K562 (cell line): ENCODE results near the gene NCOA1. TPM values are rescaled to one million over a fixed set of nuclear protein-coding genes. Genes with fewer than 3 reads are reported as not detected.

Experiments
- CBFA2T3 ChIP-seq: fragments of 450-650 bp; IDR thresholded peaks from 2 replicates; pipeline ENCODE4 v1.6.1; 2017
- FOSL1 ChIP-seq: fragments of 200-800 bp; sonication (Bioruptor generic); conservative IDR thresholded peaks from 2 replicates; pipeline ENCODE4 v1.6.1; 2016; ENCODE audit warnings: missing genetic modification characterization, missing compliant biosample characterization
- JUND ChIP-seq, 2 experiments: IDR thresholded peaks; 2 replicates in 1 of 2; 3 replicates in 1 of 2; pipeline ENCODE4 v1.6.1; 2011; ENCODE audit warnings: borderline replicate concordance in 2 of 2, low read depth in 2 of 2, low read length in 2 of 2, improper control_type of control experiment in 1 of 2, missing biosample characterization in 1 of 2, missing genetic modification characterization in 1 of 2, missing genetic modification reagents in 1 of 2
- KDM2B ChIP-seq: fragments of 250-450 bp; sonication (Bioruptor Pico); IDR thresholded peaks from 2 replicates; pipeline ENCODE4 v1.8.0; 2021; ENCODE audit warnings: mild to moderate bottlenecking, moderate library complexity
- MGA ChIP-seq: fragments of 450-650 bp; IDR thresholded peaks from 2 replicates; pipeline ENCODE4 v1.6.1; 2016; ENCODE audit warnings: mild to moderate bottlenecking, moderate library complexity
- STAT5A ChIP-seq: IDR thresholded peaks from 2 replicates; pipeline ENCODE4 v1.6.1; 2012; ENCODE audit warnings: low read length, inconsistent platforms, borderline replicate concordance
- TAL1 ChIP-seq: fragments of 450-650 bp; IDR thresholded peaks from 2 replicates; pipeline ENCODE4 v1.6.1; 2016; ENCODE audit warnings: mild to moderate bottlenecking
- TCF3 ChIP-seq: sonication (generic); formaldehyde crosslinking; IDR thresholded peaks from 2 replicates; pipeline ENCODE4 v1.4.0; 2020; ENCODE audit warnings: mild to moderate bottlenecking, missing genetic modification reagents
- TEAD4 ChIP-seq, 2 experiments: sonication (generic) in 1 of 2; formaldehyde crosslinking in 1 of 2; IDR thresholded peaks; 2 replicates each; pipeline versions ENCODE4 v1.6.1 to v1.8.0; 2012 to 2022; ENCODE audit warnings: borderline replicate concordance in 1 of 2, inconsistent platforms in 1 of 2, low read length in 1 of 2, mild to moderate bottlenecking in 1 of 2, missing genetic modification reagents in 1 of 2
- TRIM24 ChIP-seq, 2 experiments: fragments of 450-650 bp; IDR thresholded peaks; 2 replicates each; pipeline ENCODE4 v1.6.1; 2016
- ZBTB11 ChIP-seq, 3 experiments: fragments of 200-800 bp in 1 of 3; fragments of 250-450 bp in 1 of 3; fragments of 450-650 bp in 1 of 3; sonication (Bioruptor Pico) in 1 of 3; sonication (Bioruptor generic) in 1 of 3; formaldehyde crosslinking in 1 of 3; IDR thresholded peaks; 2 replicates each; pipeline versions ENCODE4 v1.6.1 to v1.8.0; 2016 to 2022; ENCODE audit warnings: mild to moderate bottlenecking in 2 of 3, missing genetic modification characterization in 2 of 3, missing compliant biosample characterization in 1 of 3, moderate library complexity in 1 of 3
- ZNF561 ChIP-seq: fragments of 450-650 bp; formaldehyde crosslinking; conservative IDR thresholded peaks from 2 replicates; pipeline ENCODE4 v1.4.0; 2020; ENCODE audit warnings: mild to moderate bottlenecking, moderate library complexity
- ZSCAN29 ChIP-seq: fragments of 450-650 bp; IDR thresholded peaks from 2 replicates; pipeline ENCODE4 v1.6.1; 2017
- polyA plus RNA-seq, 8 experiments: library from polyadenylated mRNA; depleted of rRNA in 4 of 8; stranded (reverse) in 5 of 8; unstranded in 3 of 8; fragments of >200 nt; fragmentation: Nextera tagmentation in 2 of 8; fragmentation: Illumina TruSeq in 1 of 8; extraction: Ambion mirVana in 2 of 8; extraction: Trizol in 1 of 8; gene quantifications; 2 replicates each; pipeline versions ENCODE4 v1.2.1 to v1.2.3, GENCODE V29; 2011 to 2014; ENCODE audit warnings: inconsistent platforms in 1 of 8, missing spikeins in 1 of 8
- total RNA-seq, 7 experiments: library from RNA; depleted of rRNA in 6 of 7; stranded (reverse); fragments of >200 nt in 6 of 7; fragmentation: Illumina TruSeq in 2 of 7; extraction: Trizol in 2 of 7; gene quantifications; 2 replicates each; pipeline versions ENCODE4 v1.2.1 to v1.2.3, GENCODE V29; 2011 to 2021; ENCODE audit warnings: low replicate concordance in 1 of 7

The NCOA1 gene
- total and polyA plus RNA-seq, 9 of the 15 experiments (the other 6 are each of a cell fraction or from before 2014, with no cell fraction given): 4.9 to 25.7 (median 17.0) TPM

GRCh38 chr2:24797644-24798043 lies 306.6 kb downstream of the NCOA1 start (continued):
- TF ChIP-seq ZBTB11 (CRISPR knock-in tag; IDR thresholded peaks at IDR 0.05) (no peak), STAT5A (peak; percentile 29; the same call in 1 of the 2 replicates), KDM2B (no peak), TEAD4 (IDR thresholded peaks at IDR 0.05; ENCODE audit: low read length) (peak; percentile 64), TEAD4 (CRISPR knock-in tag; IDR thresholded peaks at IDR 0.05; ENCODE audit: borderline replicate concordance) (no peak), FOSL1 (tag) (peak; percentile 70), ZNF561 (CRISPR knock-in tag) (no peak), TAL1 (peak; percentile 57), MGA (no peak), ZSCAN29 (peak; percentile 30; the same call in 1 of the 2 replicates), TRIM24 (IDR thresholded peaks at IDR 0.05) (0 out of 4 replicates have a peak, but pooled peaks of 1 of the 2 experiments have one; percentile 34), JUND (IDR thresholded peaks at IDR 0.05; ENCODE audit: borderline replicate concordance, low read depth, low read length) (peak; percentile 75), JUND (tag; IDR thresholded peaks at IDR 0.05; ENCODE audit: borderline replicate concordance, low read depth, low read length) (peak; percentile 48; the same call in 1 of the 3 replicates), TCF3 (CRISPR knock-in tag) (peak; percentile 68), CBFA2T3 (peak; percentile 87)
